Mesenchymal stem cell (in vitro differentiated cells and primary cell): ENCODE results near the gene COLGALT1. TPM values are rescaled to one million over a fixed set of nuclear protein-coding genes. Genes with fewer than 3 reads are reported as not detected.
"Not testable (repeated sequence)": the region's sequence is repeated elsewhere in the genome, so short reads cannot be mapped to it uniquely, and the experiment has no call there.

Source experiments
- DNase-seq: peaks from one replicate; pipeline ENCODE4 v3.0.0-alpha.2; 2013
- H2AFZ ChIP-seq: one replicate; pipeline ENCODE4 v1.6.1; 2013; ENCODE audit warnings: low read depth, mild to moderate bottlenecking, control low read depth, inconsistent platforms, low read length, moderate library complexity
- H2AK5ac ChIP-seq: 2 replicates; pipeline ENCODE4 v1.6.1; 2013; ENCODE audit warnings: low read length, moderate library complexity, mild to moderate bottlenecking, inconsistent platforms; ENCODE audit not compliant: severe bottlenecking
- H2BK120ac ChIP-seq: one replicate; pipeline ENCODE4 v1.6.1; 2013; ENCODE audit warnings: low read depth, mild to moderate bottlenecking, inconsistent platforms, low read length, moderate library complexity
- H2BK12ac ChIP-seq, 2 experiments: one replicate each; pipeline ENCODE4 v1.6.1; 2013; ENCODE audit warnings: inconsistent platforms in 2 of 2, low read length in 2 of 2, mild to moderate bottlenecking in 2 of 2, moderate library complexity in 2 of 2, control low read depth in 1 of 2
- H2BK15ac ChIP-seq: one replicate; pipeline ENCODE4 v1.6.1; 2013; ENCODE audit warnings: mild to moderate bottlenecking, low read depth, inconsistent platforms; ENCODE audit not compliant: poor library complexity, severe bottlenecking
- H2BK5ac ChIP-seq: 2 replicates; pipeline ENCODE4 v1.6.1; 2013; ENCODE audit warnings: low read depth, mild to moderate bottlenecking, low read length, control low read depth, inconsistent platforms; ENCODE audit not compliant: poor library complexity, severe bottlenecking
- H3K14ac ChIP-seq, 2 experiments: one replicate each; pipeline ENCODE4 v1.6.1; 2013; ENCODE audit warnings: inconsistent platforms in 2 of 2, low read length in 2 of 2, control low read depth in 1 of 2, mild to moderate bottlenecking in 1 of 2, moderate library complexity in 1 of 2
- H3K18ac ChIP-seq, 2 experiments: one replicate each; pipeline ENCODE4 v1.6.1; 2013; ENCODE audit warnings: inconsistent platforms in 2 of 2, low read length in 2 of 2, control low read depth in 1 of 2, low read depth in 1 of 2, mild to moderate bottlenecking in 1 of 2
- H3K23ac ChIP-seq, 2 experiments: one replicate each; pipeline ENCODE4 v1.6.1; 2013; ENCODE audit warnings: inconsistent platforms in 2 of 2, low read length in 2 of 2, mild to moderate bottlenecking in 2 of 2, moderate library complexity in 2 of 2, control low read depth in 1 of 2
- H3K27ac ChIP-seq: 2 replicates; pipeline ENCODE4 v1.5.1; 2013; ENCODE audit warnings: mild to moderate bottlenecking, moderate library complexity, low read length, control low read depth, inconsistent platforms; ENCODE audit not compliant: poor library complexity, severe bottlenecking
- H3K27me3 ChIP-seq, 2 experiments: 2 replicates each; pipeline versions ENCODE4 v1.6.1 to v1.7.0; 2013; ENCODE audit warnings: low read length in 2 of 2, mild to moderate bottlenecking in 2 of 2, moderate library complexity in 2 of 2, control low read depth in 1 of 2, inconsistent platforms in 1 of 2; ENCODE audit not compliant: control insufficient read depth in 1 of 2, insufficient read depth in 1 of 2
- H3K36me3 ChIP-seq, 2 experiments: 2 replicates each; pipeline versions ENCODE4 v1.6.1 to v1.7.0; 2013; ENCODE audit warnings: low read length in 2 of 2, control low read depth in 1 of 2, inconsistent platforms in 1 of 2, low read depth in 1 of 2, mild to moderate bottlenecking in 1 of 2; ENCODE audit not compliant: insufficient read depth in 2 of 2, control insufficient read depth in 1 of 2
- H3K4ac ChIP-seq, 2 experiments: one replicate each; pipeline ENCODE4 v1.6.1; 2013; ENCODE audit warnings: inconsistent platforms in 2 of 2, low read length in 2 of 2, mild to moderate bottlenecking in 2 of 2, moderate library complexity in 2 of 2, control low read depth in 1 of 2, low read depth in 1 of 2
- H3K4me1 ChIP-seq: 2 replicates; pipeline ENCODE4 v1.6.1; 2013; ENCODE audit warnings: low read depth, low read length, control low read depth; ENCODE audit not compliant: control insufficient read depth, insufficient read depth
- H3K4me2 ChIP-seq: 2 replicates; pipeline ENCODE4 v1.6.1; 2013; ENCODE audit warnings: low read length, mild to moderate bottlenecking, inconsistent platforms; ENCODE audit not compliant: poor library complexity, severe bottlenecking
- H3K4me3 ChIP-seq, 2 experiments: 2 replicates each; pipeline versions ENCODE4 v1.5.1 to v1.7.0; 2013; ENCODE audit warnings: low read length in 2 of 2, mild to moderate bottlenecking in 2 of 2, control low read depth in 1 of 2, low read depth in 1 of 2; ENCODE audit not compliant: insufficient read depth in 1 of 2
- H3K79me1 ChIP-seq: replicated peaks from 2 replicates; pipeline ENCODE4 v1.6.1; 2013; ENCODE audit warnings: mild to moderate bottlenecking, control low read depth, low read length, inconsistent platforms; ENCODE audit not compliant: poor library complexity, severe bottlenecking
- H3K9ac ChIP-seq: 2 replicates; pipeline ENCODE4 v1.7.0; 2013; ENCODE audit warnings: mild to moderate bottlenecking, low read length, moderate library complexity
- H3K9me3 ChIP-seq: 2 replicates; pipeline ENCODE4 v1.7.0; 2013; ENCODE audit warnings: mild to moderate bottlenecking, low read length; ENCODE audit not compliant: control insufficient read depth
- H4K8ac ChIP-seq: one replicate; pipeline ENCODE4 v1.6.1; 2013; ENCODE audit warnings: inconsistent platforms, mild to moderate bottlenecking, low read length, moderate library complexity
- H4K91ac ChIP-seq: one replicate; pipeline ENCODE4 v1.6.1; 2013; ENCODE audit warnings: mild to moderate bottlenecking, low read length, inconsistent platforms
- WGBS: methylation state at CpG from one replicate; pipeline ENCODE4 v1.1.7; 2013; ENCODE audit warnings: mixed read lengths; 5-methylcytosine and 5-hydroxymethylcytosine counted together
- polyA plus RNA-seq, 2 experiments: library from polyadenylated mRNA; stranded (reverse); fragments of 200-250 nt; gene quantifications; one replicate each; pipeline ENCODE4 v1.2.3, GENCODE V29; 2013

COLGALT1 gene
- 163 TPM for polyA plus RNA-seq (2013, experiment 1 of 2)
- polyA plus RNA-seq (2013, experiment 2 of 2), result 171 TPM

DNA sequence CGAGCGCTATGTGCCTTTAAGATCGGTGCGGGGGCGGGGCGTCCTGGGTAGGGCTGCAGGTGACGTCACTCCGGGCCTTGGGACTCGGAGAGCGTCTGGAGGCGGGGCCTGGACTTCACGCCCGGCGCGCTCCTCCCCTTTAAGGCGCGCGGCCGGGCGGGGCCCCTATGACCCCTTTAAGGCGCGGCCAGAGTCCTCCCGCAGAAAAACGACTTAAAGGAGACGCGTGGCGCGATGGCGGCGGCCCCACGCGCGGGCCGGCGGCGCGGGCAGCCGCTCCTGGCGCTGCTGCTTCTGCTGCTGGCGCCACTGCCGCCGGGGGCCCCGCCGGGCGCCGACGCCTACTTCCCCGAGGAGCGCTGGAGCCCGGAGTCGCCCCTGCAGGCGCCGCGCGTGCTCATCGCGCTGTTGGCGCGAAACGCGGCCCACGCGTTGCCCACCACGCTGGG lies at the start of gene COLGALT1:
TSS of gene COLGALT1 (plus strand) at position 170 of the 449 bp plus-strand sequence. CDS start at position 235, 65 bp downstream.
- Histone ChIP-seq H2BK5ac (peak within 1 kb of the TSS; percentile 33), H3K4me3 (peak within 1 kb of the TSS; percentile 97 to 99), H3K4me2 (peak within 1 kb of the TSS; percentile 81), H4K91ac (peak within 1 kb of the TSS; percentile 74), H3K23ac (peak within 1 kb of the TSS; percentile 49 to 75), H2BK120ac (peak within 1 kb of the TSS; percentile 50), H3K9me3 (no peaks in the 10 kb centered on the region), H3K9ac (peak within 1 kb of the TSS; percentile 93), H2BK15ac (peak within 1 kb of the TSS; percentile 77), H3K4ac (peak within 1 kb of the TSS; percentile 10 to 75), H2AFZ (peak within 1 kb of the TSS; percentile 66), H3K27ac (peak within 1 kb of the TSS; percentile 27), H2BK12ac (peak within 1 kb of the TSS; percentile 9 to 79), H2AK5ac (no peak within 1 kb of the TSS), H4K8ac (peak within 1 kb of the TSS; percentile 92), H3K36me3 (peaks cover 20 to 22% of the 10 kb centered on the region in 2 experiments), H3K79me1 (peaks cover 20% of the 10 kb centered on the region), H3K27me3 (no peaks in the 10 kb centered on the region), H3K14ac (peak within 1 kb of the TSS in 1 of 2 experiments; percentile 94), H3K18ac (peak within 1 kb of the TSS; percentile 77 to 93), H3K4me1 (peaks cover 10% of the 10 kb centered on the region)
- WGBS, result 1% methylated on average over 54 of the region's 64 CpGs
- DNase-seq, result peak; percentile 95

DNA sequence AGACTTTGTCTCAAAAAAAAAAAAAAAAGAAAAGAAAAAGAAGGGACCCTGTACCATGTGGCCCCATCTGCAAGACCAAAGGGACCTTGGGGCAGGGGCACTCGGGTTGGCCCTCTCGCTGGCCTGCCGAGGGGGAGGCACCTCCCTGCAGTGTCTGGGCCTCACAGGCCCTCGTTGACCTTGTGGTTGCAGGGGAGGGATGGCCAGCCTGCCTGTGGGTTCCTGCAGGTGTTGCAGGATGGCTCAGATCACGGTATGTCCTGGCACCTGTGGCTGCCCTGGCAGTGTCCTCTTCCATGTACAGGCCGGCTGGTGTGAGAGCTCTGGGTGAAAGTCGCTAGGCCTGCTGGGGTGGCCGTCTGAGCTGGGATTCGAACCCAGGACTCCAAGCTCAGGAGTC lies 48.7 kb upstream of the COLGALT1 start:
- H4K8ac ChIP-seq, result peak overlapping the region; percentile 9
- H3K4ac ChIP-seq, result peak overlapping the region in 1 of 2 experiments; percentile 66
- H2AFZ ChIP-seq, result no peak overlapping the region
- H3K27me3 ChIP-seq, result no peaks in the 10 kb centered on the region
- peaks cover 20 to 25% of the 10 kb centered on the region in 2 experiments for H3K36me3 ChIP-seq
- no peak overlapping the region for H2BK12ac ChIP-seq
- no peak overlapping the region for H3K4me2 ChIP-seq
- H4K91ac ChIP-seq, result peak overlapping the region; percentile 34
- no peak overlapping the region for H2BK15ac ChIP-seq
- no peak overlapping the region for H2BK120ac ChIP-seq
- H2BK5ac ChIP-seq, result no peak overlapping the region
- no peak overlapping the region for H3K4me3 ChIP-seq
- H2AK5ac ChIP-seq, result no peak overlapping the region
- DNase-seq, result no peak
- H3K23ac ChIP-seq, result peak overlapping the region in 1 of 2 experiments; percentile 19
- peaks cover 29% of the 10 kb centered on the region for H3K79me1 ChIP-seq
- H3K14ac ChIP-seq, result no peak overlapping the region
- no peak overlapping the region for H3K18ac ChIP-seq
- H3K9ac ChIP-seq, result no peak overlapping the region
- H3K9me3 ChIP-seq, result no peaks in the 10 kb centered on the region
- H3K27ac ChIP-seq, result no peak overlapping the region
- WGBS, result 88% methylated on average over 9 of the region's 9 CpGs
- peaks cover 8% of the 10 kb centered on the region for H3K4me1 ChIP-seq

GRCh38 chr19:17508558-17508933 lies 46.9 kb upstream of the COLGALT1 start:
- Histone ChIP-seq H3K36me3 (peaks cover 12 to 25% of the 10 kb centered on the region in 2 experiments), H4K91ac (peak overlapping the region; percentile 22), H3K4me1 (peaks cover 19% of the 10 kb centered on the region), H3K4me3 (peak overlapping the region in 1 of 2 experiments; percentile 37), H3K79me1 (peaks cover 30% of the 10 kb centered on the region), H3K9ac (peak overlapping the region; percentile 87)
- H3K27me3 ChIP-seq, H3K18ac ChIP-seq, H3K4ac ChIP-seq, H2BK120ac ChIP-seq, H2AK5ac ChIP-seq, H2BK12ac ChIP-seq, DNase-seq, H3K14ac ChIP-seq, H2BK15ac ChIP-seq, H4K8ac ChIP-seq, H2BK5ac ChIP-seq, H2AFZ ChIP-seq, H3K9me3 ChIP-seq, H3K23ac ChIP-seq, H3K4me2 ChIP-seq, H3K27ac ChIP-seq: not testable (repeated sequence)
- WGBS, result 91% methylated on average over 3 of the region's 3 CpGs

DNA sequence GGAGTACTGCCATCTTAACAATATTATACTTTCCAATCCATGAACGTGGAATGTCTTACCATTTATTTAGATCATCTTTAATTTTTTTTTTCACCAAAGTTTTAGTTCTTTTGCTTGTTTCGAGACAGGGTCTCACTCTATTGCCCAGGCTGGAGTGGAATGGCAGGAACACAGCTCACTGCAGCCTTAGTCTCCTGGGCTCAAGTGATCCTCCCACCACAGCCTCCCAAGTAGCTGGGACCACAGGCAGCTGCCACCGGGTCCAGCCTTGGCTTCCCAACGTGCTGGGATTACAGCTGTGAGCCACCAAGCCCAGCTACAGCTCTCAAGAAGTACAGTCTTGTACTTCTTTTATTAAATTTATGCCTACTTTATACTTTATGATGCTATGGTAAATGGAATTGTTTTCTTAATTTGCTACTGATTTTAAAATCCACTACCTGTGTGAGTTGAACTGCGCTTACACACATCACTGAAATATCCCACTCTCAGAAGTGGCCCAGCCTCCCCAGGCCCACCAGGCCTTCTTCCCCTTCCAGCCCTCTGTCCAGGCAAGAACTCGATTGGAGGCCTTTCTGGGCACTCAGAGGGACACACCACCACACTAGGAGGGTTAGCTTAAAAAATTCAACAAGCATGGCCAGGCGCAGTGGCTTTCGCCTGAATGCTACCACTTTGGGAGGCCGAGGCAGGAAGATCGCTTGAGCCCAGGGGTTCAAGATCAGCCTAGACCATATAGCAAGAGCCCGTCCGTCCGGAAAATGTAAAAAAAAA lies 45.0 kb upstream of the COLGALT1 start:
- peak overlapping the region; percentile 33 for H2AK5ac ChIP-seq
- H4K91ac ChIP-seq, result peak overlapping the region; percentile 19
- no peak overlapping the region for H2BK12ac ChIP-seq
- H3K9me3 ChIP-seq, result no peaks in the 10 kb centered on the region
- H3K79me1 ChIP-seq, result peaks cover 30% of the 10 kb centered on the region
- H2AFZ ChIP-seq, result no peak overlapping the region
- H3K36me3 ChIP-seq, result peaks cover 4 to 19% of the 10 kb centered on the region in 2 experiments
- H3K14ac ChIP-seq, result peak overlapping the region in 1 of 2 experiments; percentile 80
- peak overlapping the region; percentile 39 to 83 for H3K4ac ChIP-seq
- WGBS, result 70% methylated on average over 11 of the region's 13 CpGs
- peak overlapping the region; percentile 70 for H4K8ac ChIP-seq
- H3K4me1 ChIP-seq, result peaks cover 24% of the 10 kb centered on the region
- H3K27ac ChIP-seq, result peak overlapping the region; percentile 87
- peak overlapping the region; percentile 57 to 87 for H3K4me3 ChIP-seq
- peak overlapping the region; percentile 73 for H3K4me2 ChIP-seq
- peak overlapping the region in 1 of 2 experiments; percentile 75 for H3K18ac ChIP-seq
- DNase-seq, result peak; percentile 36
- H2BK120ac ChIP-seq, result no peak overlapping the region
- H3K27me3 ChIP-seq, result no peaks in the 10 kb centered on the region
- H2BK5ac ChIP-seq, result no peak overlapping the region
- peak overlapping the region; percentile 97 for H3K9ac ChIP-seq
- H3K23ac ChIP-seq, result no peak overlapping the region
- no peak overlapping the region for H2BK15ac ChIP-seq
